ENCODE measurements around the gene DUXA. TPM values are rescaled to one million over a fixed set of nuclear protein-coding genes. Genes with fewer than 3 reads are reported as not detected.

Gene DUXA
- polyA plus RNA-seq, 1 donor from 2014 or later: not detected

DNA sequence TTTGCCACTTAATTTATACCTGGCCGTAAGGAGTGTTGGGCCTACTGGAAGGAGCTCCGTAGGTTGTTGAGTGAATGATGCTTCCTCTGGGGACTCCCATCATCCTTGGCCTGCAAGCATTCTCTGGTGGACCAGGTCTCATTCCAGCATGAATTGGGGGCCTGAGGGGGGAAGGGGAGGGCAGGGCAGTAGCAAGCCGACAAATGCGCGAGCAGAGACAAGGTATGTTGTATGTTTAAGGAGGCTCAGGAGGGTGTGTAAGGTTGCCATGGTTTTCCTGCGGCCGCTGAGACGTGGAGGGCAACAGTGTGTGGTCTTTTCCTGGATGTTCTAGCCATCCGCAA lies 24.8 kb upstream of the DUXA start:
- peak overlapping the region; percentile 98 for H3K4me3 ChIP-seq (ENCODE audit: low read length)
- peaks cover 28% of the 10 kb centered on the region for H3K79me2 ChIP-seq (replicated peaks; ENCODE audit: insufficient read depth, low read length)
- peak overlapping the region; percentile 95 for H3K4me2 ChIP-seq (ENCODE audit: low read length)
- H3K9ac ChIP-seq (ENCODE audit: low read length): peak overlapping the region; percentile 93
- peak overlapping the region; percentile 84 for H3K27ac ChIP-seq (ENCODE audit: low read length)
- H3K9me3 ChIP-seq (ENCODE audit: low read length): peaks cover 2% of the 10 kb centered on the region
- no peaks in the 10 kb centered on the region for H3K27me3 ChIP-seq (ENCODE audit: insufficient read depth, low read depth, low read length)
- peak overlapping the region; percentile 99 for H2AFZ ChIP-seq (ENCODE audit: low read depth, low read length)
- no peaks in the 10 kb centered on the region for H4K20me1 ChIP-seq (ENCODE audit: insufficient read depth)
- no peaks in the 10 kb centered on the region for H3F3A ChIP-seq (ENCODE audit: insufficient read depth, low read length, poor library complexity, severe bottlenecking)
- H3K9me2 ChIP-seq (ENCODE audit: insufficient read depth, low read length): no peaks in the 10 kb centered on the region
- TF ChIP-seq, protein P1, sequence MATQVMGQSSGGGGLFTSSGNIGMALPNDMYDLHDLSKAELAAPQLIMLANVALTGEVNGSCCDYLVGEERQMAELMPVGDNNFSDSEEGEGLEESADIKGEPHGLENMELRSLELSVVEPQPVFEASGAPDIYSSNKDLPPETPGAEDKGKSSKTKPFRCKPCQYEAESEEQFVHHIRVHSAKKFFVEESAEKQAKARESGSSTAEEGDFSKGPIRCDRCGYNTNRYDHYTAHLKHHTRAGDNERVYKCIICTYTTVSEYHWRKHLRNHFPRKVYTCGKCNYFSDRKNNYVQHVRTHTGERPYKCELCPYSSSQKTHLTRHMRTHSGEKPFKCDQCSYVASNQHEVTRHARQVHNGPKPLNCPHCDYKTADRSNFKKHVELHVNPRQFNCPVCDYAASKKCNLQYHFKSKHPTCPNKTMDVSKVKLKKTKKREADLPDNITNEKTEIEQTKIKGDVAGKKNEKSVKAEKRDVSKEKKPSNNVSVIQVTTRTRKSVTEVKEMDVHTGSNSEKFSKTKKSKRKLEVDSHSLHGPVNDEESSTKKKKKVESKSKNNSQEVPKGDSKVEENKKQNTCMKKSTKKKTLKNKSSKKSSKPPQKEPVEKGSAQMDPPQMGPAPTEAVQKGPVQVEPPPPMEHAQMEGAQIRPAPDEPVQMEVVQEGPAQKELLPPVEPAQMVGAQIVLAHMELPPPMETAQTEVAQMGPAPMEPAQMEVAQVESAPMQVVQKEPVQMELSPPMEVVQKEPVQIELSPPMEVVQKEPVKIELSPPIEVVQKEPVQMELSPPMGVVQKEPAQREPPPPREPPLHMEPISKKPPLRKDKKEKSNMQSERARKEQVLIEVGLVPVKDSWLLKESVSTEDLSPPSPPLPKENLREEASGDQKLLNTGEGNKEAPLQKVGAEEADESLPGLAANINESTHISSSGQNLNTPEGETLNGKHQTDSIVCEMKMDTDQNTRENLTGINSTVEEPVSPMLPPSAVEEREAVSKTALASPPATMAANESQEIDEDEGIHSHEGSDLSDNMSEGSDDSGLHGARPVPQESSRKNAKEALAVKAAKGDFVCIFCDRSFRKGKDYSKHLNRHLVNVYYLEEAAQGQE (IDR thresholded peaks at IDR 0.05; ENCODE audit: borderline replicate concordance): no peak
- no peak for TF ChIP-seq EP300 (conservative IDR thresholded peaks at IDR 0.05; ENCODE audit: poor library complexity, severe bottlenecking)
- TF ChIP-seq SMC3 (conservative IDR thresholded peaks at IDR 0.05; ENCODE audit: poor library complexity): no peak
- TF ChIP-seq RAD21 (conservative IDR thresholded peaks at IDR 0.05): no peak
- TF ChIP-seq, protein P2, sequence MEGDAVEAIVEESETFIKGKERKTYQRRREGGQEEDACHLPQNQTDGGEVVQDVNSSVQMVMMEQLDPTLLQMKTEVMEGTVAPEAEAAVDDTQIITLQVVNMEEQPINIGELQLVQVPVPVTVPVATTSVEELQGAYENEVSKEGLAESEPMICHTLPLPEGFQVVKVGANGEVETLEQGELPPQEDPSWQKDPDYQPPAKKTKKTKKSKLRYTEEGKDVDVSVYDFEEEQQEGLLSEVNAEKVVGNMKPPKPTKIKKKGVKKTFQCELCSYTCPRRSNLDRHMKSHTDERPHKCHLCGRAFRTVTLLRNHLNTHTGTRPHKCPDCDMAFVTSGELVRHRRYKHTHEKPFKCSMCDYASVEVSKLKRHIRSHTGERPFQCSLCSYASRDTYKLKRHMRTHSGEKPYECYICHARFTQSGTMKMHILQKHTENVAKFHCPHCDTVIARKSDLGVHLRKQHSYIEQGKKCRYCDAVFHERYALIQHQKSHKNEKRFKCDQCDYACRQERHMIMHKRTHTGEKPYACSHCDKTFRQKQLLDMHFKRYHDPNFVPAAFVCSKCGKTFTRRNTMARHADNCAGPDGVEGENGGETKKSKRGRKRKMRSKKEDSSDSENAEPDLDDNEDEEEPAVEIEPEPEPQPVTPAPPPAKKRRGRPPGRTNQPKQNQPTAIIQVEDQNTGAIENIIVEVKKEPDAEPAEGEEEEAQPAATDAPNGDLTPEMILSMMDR (IDR thresholded peaks at IDR 0.05; ENCODE audit: poor library complexity, severe bottlenecking): no peak
- no peak for TF ChIP-seq EZH2 (IDR thresholded peaks at IDR 0.05; ENCODE audit: borderline replicate concordance, insufficient read depth, low read length, poor library complexity, severe bottlenecking)
- TF ChIP-seq POLR2AphosphoS5 (IDR thresholded peaks at IDR 0.05): no peak
- TF ChIP-seq MXI1 (conservative IDR thresholded peaks at IDR 0.05; ENCODE audit: poor library complexity, severe bottlenecking): no peak
- TF ChIP-seq TAF1 (IDR thresholded peaks at IDR 0.05; ENCODE audit: low read depth): no peak
- peaks cover 9% of the 10 kb centered on the region for H3K36me3 ChIP-seq (ENCODE audit: insufficient read depth, low read length)

DNA sequence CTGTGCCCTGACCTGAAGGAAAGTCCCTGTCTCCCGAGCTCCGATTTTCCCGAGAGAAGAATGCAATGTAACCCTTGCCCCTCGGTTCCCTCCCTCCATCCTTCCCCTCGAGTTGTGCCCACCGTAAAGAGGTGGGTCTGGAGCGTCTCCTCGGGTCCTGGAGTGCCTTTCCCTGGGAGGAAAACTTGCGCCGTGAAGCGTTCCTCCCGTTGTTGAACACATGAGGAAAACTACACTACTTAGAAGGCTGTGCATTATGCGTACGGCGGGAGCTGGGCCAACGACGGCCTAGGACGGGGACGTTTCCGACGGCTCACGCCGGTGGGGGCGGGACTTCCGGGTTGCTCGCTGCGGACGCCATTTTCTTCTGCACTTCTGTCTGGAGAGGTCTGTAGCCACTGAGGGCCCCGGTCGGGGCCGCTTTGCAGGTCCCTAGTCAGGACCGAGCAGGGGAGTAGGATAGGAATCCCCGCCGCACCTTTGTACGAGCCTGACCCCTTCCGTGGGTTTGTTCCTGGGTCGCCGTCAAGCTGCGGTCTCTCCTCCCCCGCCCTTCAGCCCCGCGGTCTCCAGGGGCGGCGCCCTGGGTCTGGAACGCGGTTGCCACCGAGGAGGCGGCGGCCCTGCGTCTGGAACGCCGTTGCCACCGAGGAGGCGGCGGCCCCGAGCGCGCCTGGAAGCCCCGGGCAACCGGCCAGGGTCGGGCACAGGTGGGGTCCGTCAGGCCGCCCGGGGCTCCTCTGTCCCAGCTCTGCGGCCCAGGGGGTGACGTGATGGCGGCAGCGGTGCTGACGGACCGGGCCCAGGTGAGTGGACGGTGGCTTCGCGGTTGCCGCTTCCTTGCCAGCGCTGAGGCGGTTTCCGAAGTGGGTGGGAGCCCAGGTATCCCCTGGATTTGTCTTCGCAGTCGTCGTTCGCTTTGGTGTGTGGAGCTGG lies 24.1 kb upstream of the DUXA start, which contains the start of gene ZNF264:
Gene ZNF264 (plus strand): TSS at position 360 of the 936 bp plus-strand sequence. CDS start 414 bp downstream, at position 774.
- peak within 1 kb of the TSS; percentile 95 for H3K4me2 ChIP-seq (ENCODE audit: low read length)
- no peaks in the 10 kb centered on the region for H4K20me1 ChIP-seq (ENCODE audit: insufficient read depth)
- H2AFZ ChIP-seq (ENCODE audit: low read depth, low read length): peak within 1 kb of the TSS; percentile 99
- no peaks in the 10 kb centered on the region for H3K27me3 ChIP-seq (ENCODE audit: insufficient read depth, low read depth, low read length)
- no peaks in the 10 kb centered on the region for H3F3A ChIP-seq (ENCODE audit: insufficient read depth, low read length, poor library complexity, severe bottlenecking)
- peak; percentile 60 for TF ChIP-seq MXI1 (conservative IDR thresholded peaks at IDR 0.05; ENCODE audit: poor library complexity, severe bottlenecking)
- TF ChIP-seq, protein P2 (IDR thresholded peaks at IDR 0.05; ENCODE audit: poor library complexity, severe bottlenecking): no peak
- peak; percentile 48 for TF ChIP-seq RAD21 (conservative IDR thresholded peaks at IDR 0.05)
- peak; percentile 54 for TF ChIP-seq SMC3 (conservative IDR thresholded peaks at IDR 0.05; ENCODE audit: poor library complexity)
- TF ChIP-seq TAF1 (IDR thresholded peaks at IDR 0.05; ENCODE audit: low read depth): peak; percentile 81
- TF ChIP-seq EZH2 (IDR thresholded peaks at IDR 0.05; ENCODE audit: borderline replicate concordance, insufficient read depth, low read length, poor library complexity, severe bottlenecking): no peak
- peak; percentile 82 for TF ChIP-seq POLR2AphosphoS5 (IDR thresholded peaks at IDR 0.05)
- no peak for TF ChIP-seq EP300 (conservative IDR thresholded peaks at IDR 0.05; ENCODE audit: poor library complexity, severe bottlenecking)
- TF ChIP-seq, protein P1 (IDR thresholded peaks at IDR 0.05; ENCODE audit: borderline replicate concordance): peak; percentile 89
- peak within 1 kb of the TSS; percentile 98 for H3K4me3 ChIP-seq (ENCODE audit: low read length)
- H3K79me2 ChIP-seq (replicated peaks; ENCODE audit: insufficient read depth, low read length): peaks cover 28% of the 10 kb centered on the region
- H3K36me3 ChIP-seq (ENCODE audit: insufficient read depth, low read length): peaks cover 6% of the 10 kb centered on the region
- H3K9me3 ChIP-seq (ENCODE audit: low read length): peaks cover 5% of the 10 kb centered on the region
- H3K9me2 ChIP-seq (ENCODE audit: insufficient read depth, low read length): no peaks in the 10 kb centered on the region
- peak within 1 kb of the TSS; percentile 93 for H3K9ac ChIP-seq (ENCODE audit: low read length)
- H3K27ac ChIP-seq (ENCODE audit: low read length): peak within 1 kb of the TSS; percentile 84

Data from neural cell (in vitro differentiated cells).